ENCODE data around the gene EIF4E3. TPM values are rescaled to one million over a fixed set of nuclear protein-coding genes. Genes with fewer than 3 reads are reported as not detected.
A peak's percentile ranks its signal among the peaks of the same experiment; 100 is the strongest.

The EIF4E3 gene
- 4.3 and 7.6 TPM in 2 replicates for total RNA-seq (2022)
- Bru-seq, nascent RNA = percentile 54 among the genes with signal in this experiment
- BruChase-seq, experiment 1, labeled RNA remaining after a 6-hour chase = percentile 76 among the genes with signal in this experiment
- BruChase-seq, experiment 2, labeled RNA remaining after a 2-hour chase = percentile 67 among the genes with signal in this experiment
- long read RNA-seq, full-length matches to known transcripts = 17 of 22 reads
- long read RNA-seq, partial matches to known transcripts = 0 of 22 reads
- long read RNA-seq, other reads (novel, unspliced or antisense) = 5 of 22 reads

DNA sequence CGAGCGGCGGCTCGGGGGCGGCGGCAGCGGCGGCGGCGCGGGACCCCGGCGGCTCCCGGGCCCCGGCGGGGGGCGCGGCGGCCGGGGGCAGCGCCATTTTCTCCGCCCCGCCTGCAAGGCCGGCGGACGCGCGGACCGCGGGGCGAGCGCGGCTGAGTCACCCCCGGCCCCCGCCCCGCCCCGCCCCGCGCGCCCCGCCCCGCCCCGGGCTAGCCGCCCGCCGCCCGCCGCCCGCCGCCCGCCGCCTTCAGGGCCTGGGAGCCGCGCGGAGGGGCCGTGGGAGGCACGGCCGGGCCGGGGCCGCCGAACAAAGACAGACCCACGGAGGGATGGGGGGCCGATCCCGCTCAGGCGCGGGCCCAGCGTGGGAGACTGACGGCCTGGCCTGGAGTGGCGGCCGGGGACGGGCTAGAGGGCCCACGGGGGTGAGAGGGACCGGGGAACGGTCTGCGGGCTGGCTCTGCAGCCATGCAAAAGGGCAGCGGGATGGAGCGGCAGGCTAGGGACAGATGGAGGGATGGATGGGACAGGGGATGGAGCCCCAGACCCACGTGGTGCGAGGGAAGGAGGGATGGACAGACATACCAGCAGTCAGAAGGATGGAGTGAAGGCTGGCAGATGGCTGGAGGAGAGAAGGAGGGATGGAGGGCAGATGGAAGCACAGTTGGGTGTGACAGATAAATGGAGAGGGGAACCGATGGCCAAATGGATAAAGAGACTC lies at the start of gene EIF4E3:
Gene EIF4E3, minus strand, starts transcription at position 132 of the 721 bp plus-strand sequence. Its CDS starts 35 bp downstream, at position 97.
- no peaks in the 10 kb centered on the region for H3K9me3 Mint-ChIP-seq (ENCODE audit: unreplicated experiment)
- H3K4me3 Mint-ChIP-seq (ENCODE audit: unreplicated experiment) = peak within 1 kb of the TSS; percentile 77
- H3K4me1 Mint-ChIP-seq (ENCODE audit: insufficient read depth, unreplicated experiment) = no peaks in the 10 kb centered on the region
- peak within 1 kb of the TSS; percentile 5 for H3K27ac Mint-ChIP-seq (ENCODE audit: low read depth, unreplicated experiment)
- ChIA-PET CTCF (interaction anchor here (1.0 kb wide), 2 partner anchors 10 to 1255 kb away, joined by 3 to 6 read pairs; no protein-coding TSS in a partner anchor), POLR2A (interaction anchor here (1.0 to 1.5 kb wide), 4 partner anchors 11 to 134 kb away, joined by 4 to 5 read pairs (median 4); no protein-coding TSS in a partner anchor)
- no TSS peak for BruUV-seq (replicated peaks)
- H3K27me3 Mint-ChIP-seq (ENCODE audit: insufficient read depth, unreplicated experiment) = no peaks in the 10 kb centered on the region
- intact Hi-C loops (cut with micrococcal nuclease) = loop anchor here (5.0 kb wide), 1 partner anchor 1362 kb away; no protein-coding TSS in a partner anchor
- H3K36me3 Mint-ChIP-seq (ENCODE audit: insufficient read depth, unreplicated experiment) = no peaks in the 10 kb centered on the region
- peak; percentile 17 for DNase-seq (ENCODE audit: unreplicated experiment)
- TF ChIP-seq, protein P1, sequence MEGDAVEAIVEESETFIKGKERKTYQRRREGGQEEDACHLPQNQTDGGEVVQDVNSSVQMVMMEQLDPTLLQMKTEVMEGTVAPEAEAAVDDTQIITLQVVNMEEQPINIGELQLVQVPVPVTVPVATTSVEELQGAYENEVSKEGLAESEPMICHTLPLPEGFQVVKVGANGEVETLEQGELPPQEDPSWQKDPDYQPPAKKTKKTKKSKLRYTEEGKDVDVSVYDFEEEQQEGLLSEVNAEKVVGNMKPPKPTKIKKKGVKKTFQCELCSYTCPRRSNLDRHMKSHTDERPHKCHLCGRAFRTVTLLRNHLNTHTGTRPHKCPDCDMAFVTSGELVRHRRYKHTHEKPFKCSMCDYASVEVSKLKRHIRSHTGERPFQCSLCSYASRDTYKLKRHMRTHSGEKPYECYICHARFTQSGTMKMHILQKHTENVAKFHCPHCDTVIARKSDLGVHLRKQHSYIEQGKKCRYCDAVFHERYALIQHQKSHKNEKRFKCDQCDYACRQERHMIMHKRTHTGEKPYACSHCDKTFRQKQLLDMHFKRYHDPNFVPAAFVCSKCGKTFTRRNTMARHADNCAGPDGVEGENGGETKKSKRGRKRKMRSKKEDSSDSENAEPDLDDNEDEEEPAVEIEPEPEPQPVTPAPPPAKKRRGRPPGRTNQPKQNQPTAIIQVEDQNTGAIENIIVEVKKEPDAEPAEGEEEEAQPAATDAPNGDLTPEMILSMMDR (IDR thresholded peaks at IDR 0.05; ENCODE audit: unreplicated experiment) = no peak

DNA sequence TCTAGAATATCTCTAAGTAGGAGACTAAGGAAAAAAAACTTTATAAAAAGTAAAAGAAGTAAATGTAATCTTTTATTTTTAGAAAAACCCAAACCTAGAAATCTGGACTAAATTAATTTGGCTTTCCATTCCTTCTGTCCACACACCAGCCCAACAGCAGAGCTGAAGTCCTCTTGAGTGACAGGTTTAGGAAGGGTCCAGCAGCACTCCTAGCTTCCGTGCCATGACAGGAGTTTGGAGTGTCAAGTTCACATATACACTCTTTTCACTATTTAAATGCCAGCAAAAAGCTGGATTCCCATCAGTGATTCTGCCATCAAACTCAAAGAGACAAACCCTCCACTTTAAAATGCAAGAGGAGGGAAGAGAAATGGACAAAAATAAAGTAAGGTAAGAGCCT lies 46.7 kb upstream of the EIF4E3 start:
- POLR2A ChIA-PET = no interaction called here

DNA sequence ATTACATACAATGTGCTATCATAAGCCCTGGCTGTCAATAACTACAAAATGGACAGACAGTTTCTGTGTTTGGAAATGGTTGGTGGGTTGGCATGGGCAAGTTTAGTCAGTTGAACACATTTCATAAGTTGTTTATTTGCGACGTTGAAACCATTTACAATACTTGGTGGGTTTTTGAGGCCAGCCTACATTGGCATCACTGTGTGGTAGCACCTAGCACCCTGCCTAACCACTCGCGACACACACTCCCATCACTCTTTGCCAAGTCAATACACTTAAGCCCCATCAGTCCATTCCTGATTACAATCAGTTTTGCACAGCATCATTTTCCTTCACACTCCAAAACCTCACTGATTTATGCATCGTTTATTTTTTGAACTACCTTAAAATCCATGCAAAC lies 45.9 kb upstream of the EIF4E3 start:
- ChIA-PET CTCF (no interaction called here), POLR2A (no interaction called here)
- BruUV-seq (replicated peaks) = no TSS peak
- intact Hi-C loops (cut with micrococcal nuclease) = no loop called here
- Mint-ChIP-seq H3K4me1 (ENCODE audit: insufficient read depth, unreplicated experiment) (no peaks in the 10 kb centered on the region), H3K36me3 (ENCODE audit: insufficient read depth, unreplicated experiment) (no peaks in the 10 kb centered on the region), H3K27ac (ENCODE audit: low read depth, unreplicated experiment) (no peak overlapping the region), H3K4me3 (ENCODE audit: unreplicated experiment) (no peak overlapping the region), H3K27me3 (ENCODE audit: insufficient read depth, unreplicated experiment) (peaks cover 32% of the 10 kb centered on the region), H3K9me3 (ENCODE audit: unreplicated experiment) (no peaks in the 10 kb centered on the region)
- TF ChIP-seq, protein P1 (IDR thresholded peaks at IDR 0.05; ENCODE audit: unreplicated experiment) = no peak
- no peak for DNase-seq (ENCODE audit: unreplicated experiment)

More for the DNA sequence above, 46.7 kb upstream of the EIF4E3 start:
- Mint-ChIP-seq H3K36me3 (ENCODE audit: insufficient read depth, unreplicated experiment) (no peaks in the 10 kb centered on the region), H3K4me3 (ENCODE audit: unreplicated experiment) (no peak overlapping the region), H3K27ac (ENCODE audit: low read depth, unreplicated experiment) (no peak overlapping the region), H3K27me3 (ENCODE audit: insufficient read depth, unreplicated experiment) (peaks cover 32% of the 10 kb centered on the region), H3K4me1 (ENCODE audit: insufficient read depth, unreplicated experiment) (no peaks in the 10 kb centered on the region), H3K9me3 (ENCODE audit: unreplicated experiment) (no peaks in the 10 kb centered on the region)
- CTCF ChIA-PET = no interaction called here
- no TSS peak for BruUV-seq (replicated peaks)
- no peak for DNase-seq (ENCODE audit: unreplicated experiment)
- TF ChIP-seq, protein P1 (IDR thresholded peaks at IDR 0.05; ENCODE audit: unreplicated experiment) = no peak
- intact Hi-C loops (cut with micrococcal nuclease) = no loop called here

DNA sequence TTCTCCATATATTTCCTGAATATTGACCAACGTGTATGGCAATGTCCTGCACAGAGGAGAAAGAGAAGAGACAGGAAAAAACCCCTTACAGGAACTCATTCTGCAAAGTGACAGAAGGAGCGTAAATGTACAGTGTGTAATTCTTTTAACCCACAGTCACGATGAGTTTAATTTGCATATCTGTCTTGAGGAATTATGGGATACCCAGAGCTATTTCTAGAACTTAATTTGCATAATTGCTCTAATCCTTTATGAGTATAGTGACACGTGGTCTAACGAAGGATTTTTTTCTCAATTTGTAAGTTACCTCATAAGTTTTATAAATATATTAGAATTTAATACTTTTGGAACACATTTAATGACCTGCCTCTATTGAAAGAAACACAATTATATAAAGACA lies 38.2 kb upstream of the EIF4E3 start:
- Mint-ChIP-seq H3K36me3 (ENCODE audit: insufficient read depth, unreplicated experiment) (no peaks in the 10 kb centered on the region), H3K27me3 (ENCODE audit: insufficient read depth, unreplicated experiment) (peaks cover 32% of the 10 kb centered on the region), H3K9me3 (ENCODE audit: unreplicated experiment) (no peaks in the 10 kb centered on the region), H3K4me3 (ENCODE audit: unreplicated experiment) (no peak overlapping the region), H3K27ac (ENCODE audit: low read depth, unreplicated experiment) (no peak overlapping the region), H3K4me1 (ENCODE audit: insufficient read depth, unreplicated experiment) (no peaks in the 10 kb centered on the region)
- no peak for DNase-seq (ENCODE audit: unreplicated experiment)
- TF ChIP-seq, protein P1 (IDR thresholded peaks at IDR 0.05; ENCODE audit: unreplicated experiment) = no peak
- CTCF ChIA-PET = interaction anchor here (0.7 to 1.0 kb wide), 4 partner anchors 10 to 921 kb away, joined by 3 to 5 read pairs (median 4); no protein-coding TSS in a partner anchor
- intact Hi-C loops (cut with micrococcal nuclease) = no loop called here
- POLR2A ChIA-PET = interaction anchor here (1.1 kb wide), 1 partner anchor 1422 kb away, joined by 3 read pairs; no protein-coding TSS in a partner anchor
- BruUV-seq (replicated peaks) = no TSS peak

Data from MCF 10A (cell line).